ENCODE data around the gene CADM1. TPM values are rescaled to one million over a fixed set of nuclear protein-coding genes. Genes with fewer than 3 reads are reported as not detected.

The CADM1 gene
- total RNA-seq, 1 donor from 2014 or later = 27.2 TPM

DNA sequence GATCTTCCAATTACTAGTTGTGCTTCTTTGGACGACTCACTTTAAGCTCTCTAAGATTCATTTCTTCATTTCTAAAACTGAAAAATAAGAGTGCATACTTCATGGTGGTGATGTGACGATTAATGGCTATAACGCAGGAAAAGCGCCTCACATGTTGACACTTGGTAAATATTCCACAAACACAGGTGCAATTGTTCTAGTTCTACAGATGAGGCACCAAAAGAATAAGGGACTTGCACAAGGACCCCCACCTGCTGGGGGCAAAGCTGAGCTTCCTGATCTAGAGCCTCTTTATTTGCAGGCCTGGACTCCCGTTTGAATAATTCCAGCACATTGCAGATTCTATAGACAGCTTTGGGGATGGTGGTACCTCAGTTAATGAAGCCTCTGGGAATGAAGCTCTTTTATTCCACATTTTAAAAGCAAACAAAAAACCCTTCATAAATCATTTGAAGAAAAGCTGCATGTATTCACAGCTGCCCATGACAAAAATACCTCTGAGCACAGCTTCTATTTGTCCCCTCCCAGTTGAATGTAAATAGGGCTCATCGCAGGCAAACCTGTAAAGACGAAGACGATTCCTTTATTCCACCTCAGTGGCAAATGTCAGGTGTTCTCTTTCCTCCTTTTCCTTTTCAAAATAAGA lies 14.9 kb upstream of the CADM1 start:
- ATAC-seq (no peak), DNase-seq (ENCODE audit: low spot score) (no peak)

DNA sequence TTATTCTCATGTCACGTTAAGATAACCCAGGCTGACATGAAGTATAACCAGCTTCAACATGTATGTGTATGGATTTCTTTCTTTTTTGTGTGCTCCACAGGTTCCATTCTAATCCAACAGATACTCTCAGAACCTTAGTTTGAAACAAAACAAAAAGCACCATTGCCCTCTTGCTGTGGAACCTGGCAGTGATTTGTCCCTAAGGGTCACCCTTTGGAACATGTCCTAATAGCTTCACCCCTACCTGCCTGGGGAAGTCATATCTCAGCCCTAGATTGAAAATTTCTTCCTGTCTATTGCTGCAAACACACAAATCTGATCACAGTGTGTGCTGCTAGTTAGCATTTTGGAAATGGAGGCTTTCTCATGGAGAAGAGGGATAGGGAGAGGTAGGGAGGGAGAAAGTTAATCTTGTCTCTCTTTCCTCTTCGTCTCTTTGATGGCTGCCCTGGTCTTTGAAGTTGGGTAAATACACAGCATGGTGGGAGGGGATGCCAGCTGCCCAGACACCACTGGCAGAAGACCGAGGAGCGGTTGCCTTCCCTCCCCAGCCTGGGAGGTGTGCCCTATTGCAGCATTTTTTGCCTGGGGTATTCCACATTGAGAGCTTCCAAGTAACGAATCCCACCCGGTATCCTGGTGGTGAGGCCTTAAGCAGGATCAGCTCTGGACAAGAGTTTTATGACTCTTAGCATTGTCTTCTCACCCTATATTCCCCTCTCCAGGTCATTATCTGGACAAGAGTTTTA lies 11.6 kb upstream of the CADM1 start:
- no peak for DNase-seq (ENCODE audit: low spot score)
- peak; percentile 72 for ATAC-seq

DNA sequence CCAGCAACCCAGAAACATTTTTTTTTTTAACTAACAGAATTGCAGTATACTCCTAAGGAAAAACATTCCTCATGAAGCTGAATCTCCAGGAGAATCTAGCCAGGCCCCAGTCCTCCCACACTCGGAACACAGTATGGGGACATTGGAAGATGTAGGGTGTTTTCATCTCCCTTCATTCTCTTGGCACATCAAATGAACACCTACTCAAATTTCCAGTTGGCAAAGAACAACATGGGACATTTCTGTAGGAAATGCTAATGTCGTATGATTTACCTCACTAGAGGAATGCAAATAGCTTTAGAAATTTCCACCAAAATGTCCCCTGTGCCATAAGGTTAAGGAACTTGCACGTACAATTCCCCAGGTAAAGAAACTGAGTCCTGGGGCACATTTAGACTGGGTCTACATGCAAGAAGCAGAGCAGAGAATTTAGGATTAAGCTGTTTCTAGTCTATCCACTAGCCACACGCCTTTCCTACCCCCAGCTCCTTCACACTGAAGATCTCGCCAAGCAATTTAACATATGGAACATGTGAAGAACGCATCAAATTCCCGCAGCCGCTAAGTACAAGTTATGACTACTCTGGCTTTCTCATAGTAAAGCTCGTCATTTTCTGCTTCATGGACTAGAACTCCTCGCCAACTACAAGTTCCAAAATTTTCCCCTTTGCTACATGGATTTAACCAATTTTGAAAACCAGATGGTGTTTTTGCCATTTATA lies 2.9 kb upstream of the CADM1 start:
- DNase-seq (ENCODE audit: low spot score) (no peak), ATAC-seq (no peak)

DNA sequence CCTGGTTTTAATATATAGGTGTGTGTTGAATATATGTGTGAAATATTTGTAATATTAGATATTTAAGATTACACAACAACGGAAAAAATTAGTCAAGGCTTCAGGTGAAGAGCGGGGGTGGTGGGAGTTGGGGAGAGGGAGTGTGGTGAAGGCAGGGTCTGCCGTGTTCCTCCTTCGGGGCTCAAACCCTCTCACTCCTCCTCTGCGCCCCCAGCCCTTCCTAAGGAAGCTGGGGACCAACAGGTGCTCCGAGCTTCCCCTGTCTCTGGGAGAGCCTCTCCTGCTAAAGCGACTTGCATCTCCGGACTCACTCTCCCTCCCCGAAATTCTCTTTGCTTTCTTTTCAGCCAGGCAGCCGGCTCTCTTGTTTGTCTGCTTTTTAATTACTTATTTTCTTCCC lies 960 bp upstream of the CADM1 start:
- no peak for DNase-seq (ENCODE audit: low spot score)
- no peak for ATAC-seq

DNA sequence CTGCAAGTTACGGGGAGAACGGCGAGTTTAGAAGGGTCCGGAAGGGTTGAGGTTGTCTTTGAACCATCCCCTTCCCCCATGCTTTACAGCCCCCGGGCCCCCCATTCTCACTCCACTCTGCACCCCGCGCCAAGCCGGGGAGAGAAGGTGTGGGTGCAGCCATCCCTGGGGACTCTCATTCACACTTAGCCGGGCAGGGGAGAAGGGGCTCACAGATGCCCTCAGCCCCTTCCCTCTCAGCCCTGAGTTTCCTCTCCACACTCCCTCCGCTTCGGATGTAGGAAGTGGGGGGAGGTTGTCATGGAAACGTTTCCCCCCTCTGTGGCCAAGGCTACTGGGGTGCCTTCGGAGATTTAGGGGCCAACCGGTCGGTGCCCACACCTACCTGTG lies 334 bp downstream of the CADM1 start:
- DNase-seq (ENCODE audit: low spot score) (no peak), ATAC-seq (peak; percentile 12)

DNA sequence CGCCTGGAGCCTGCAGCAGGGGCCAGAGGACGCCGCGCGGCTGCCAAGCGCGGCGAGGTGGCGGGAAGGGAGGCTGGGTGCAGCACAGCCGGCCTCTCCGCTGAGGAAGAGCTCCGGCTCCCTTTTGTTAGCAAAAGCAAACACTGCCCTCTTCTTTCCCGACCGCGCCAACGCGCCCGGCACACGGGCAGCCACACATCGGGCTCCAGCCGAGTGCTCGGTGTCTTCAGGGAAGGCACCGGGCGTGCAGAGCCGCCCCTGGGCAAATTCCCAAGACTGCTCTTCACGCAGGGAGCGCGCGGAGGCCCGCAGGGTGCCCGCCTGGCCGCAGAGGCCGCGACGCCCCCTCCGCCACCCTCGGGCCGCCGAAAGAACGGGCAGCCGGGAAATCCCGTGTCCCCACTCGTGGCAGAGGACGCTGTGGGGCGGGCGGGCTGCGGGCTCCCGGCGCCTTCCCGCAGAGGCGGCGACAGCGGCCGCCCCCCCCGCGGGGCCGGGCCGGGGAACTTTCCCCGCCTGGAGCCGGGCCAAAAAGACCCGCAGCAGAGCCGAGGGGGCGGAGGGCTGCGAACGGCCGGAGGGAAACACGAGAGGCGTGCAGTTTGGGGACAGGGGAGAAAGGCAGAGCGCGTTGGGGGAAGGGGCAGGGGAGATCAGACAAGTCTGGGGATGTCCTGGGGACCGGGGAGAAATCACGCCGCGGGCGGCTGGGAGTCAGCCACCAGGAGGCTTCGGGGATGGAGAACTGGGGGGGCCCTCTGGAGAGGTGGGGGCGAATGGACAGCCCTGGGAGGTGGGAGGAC lies 931 bp downstream of the CADM1 start:
- peak; percentile 73 for ATAC-seq
- DNase-seq (ENCODE audit: low spot score) = peak; percentile 90

DNA sequence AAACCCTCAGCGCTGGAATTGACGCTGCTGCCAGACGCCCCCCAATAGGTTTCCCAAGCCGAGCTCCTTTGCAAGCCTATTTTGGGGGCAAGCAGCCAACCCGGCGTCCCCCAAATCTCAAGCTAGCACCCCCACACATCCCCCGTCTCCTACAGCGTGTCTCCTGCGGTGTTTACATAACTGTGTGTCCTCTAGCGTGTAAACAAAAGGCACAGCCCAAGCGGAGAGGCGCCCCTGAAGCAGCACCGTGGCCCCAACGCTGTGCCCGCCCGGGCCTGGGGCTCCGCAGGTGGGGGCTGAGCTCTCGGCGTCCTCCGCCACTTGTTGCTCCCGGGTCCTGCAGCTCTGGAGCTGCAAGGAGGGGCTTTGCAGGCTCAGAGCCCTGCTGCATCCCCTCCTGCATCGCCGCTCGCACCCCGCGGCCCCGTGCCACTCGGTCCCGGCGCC lies 1.6 kb downstream of the CADM1 start:
- ATAC-seq = peak; percentile 0

DNA sequence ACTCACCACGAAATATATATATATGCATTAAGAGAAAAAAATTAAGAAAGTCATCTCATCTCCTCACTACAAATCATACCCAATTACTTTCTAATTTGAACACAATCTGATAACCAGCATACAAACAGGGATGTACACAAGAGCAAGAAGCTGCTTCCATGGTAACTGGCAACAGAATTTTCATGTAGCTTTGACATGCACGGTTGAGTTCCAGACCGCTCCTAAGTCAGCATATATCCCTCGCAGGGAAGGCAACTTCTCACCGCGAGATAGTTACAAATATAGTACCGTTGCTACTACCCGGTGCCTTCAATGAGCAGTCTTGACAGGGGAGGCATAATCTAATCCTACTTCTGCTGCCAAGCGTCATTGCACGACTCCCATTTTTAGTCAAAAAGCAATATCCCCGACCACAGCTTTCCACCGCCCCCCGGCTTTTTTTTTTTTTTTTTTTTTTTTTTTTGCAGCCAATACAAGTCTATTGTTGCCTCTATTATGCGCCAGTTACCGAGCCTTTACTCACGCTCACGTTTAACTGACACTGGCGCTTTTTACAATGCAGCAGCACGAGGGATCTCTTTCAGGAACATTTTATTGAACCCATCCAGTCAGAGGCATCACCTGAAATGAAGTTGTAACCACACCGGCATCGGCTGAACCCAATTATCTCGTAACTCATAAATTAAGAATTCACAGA lies 2.2 kb downstream of the CADM1 start:
- no peak for ATAC-seq

More for the DNA sequence above, 1.6 kb downstream of the CADM1 start:
- no peak for DNase-seq (ENCODE audit: low spot score)

DNA sequence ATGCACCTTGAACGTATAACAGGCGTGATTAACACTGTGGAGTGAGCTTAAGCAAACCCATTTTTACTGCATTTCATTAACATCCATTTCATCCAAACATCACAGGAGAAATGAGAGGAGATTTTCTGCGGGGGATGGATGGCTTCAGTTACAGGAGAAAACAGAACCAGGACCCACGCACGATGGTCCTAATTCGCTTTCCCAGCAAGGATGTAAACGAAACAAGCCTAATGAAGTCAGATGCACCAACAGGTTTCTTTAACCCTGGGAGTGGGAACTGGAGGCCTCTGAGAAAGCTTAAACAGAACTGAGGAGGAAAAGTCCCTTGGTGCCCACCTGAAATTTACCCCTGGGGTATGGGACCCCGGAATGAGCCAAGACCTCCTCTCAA lies 2.7 kb downstream of the CADM1 start:
- DNase-seq (ENCODE audit: low spot score) = no peak

More for the DNA sequence above, 2.2 kb downstream of the CADM1 start:
- DNase-seq (ENCODE audit: low spot score) = no peak

DNA sequence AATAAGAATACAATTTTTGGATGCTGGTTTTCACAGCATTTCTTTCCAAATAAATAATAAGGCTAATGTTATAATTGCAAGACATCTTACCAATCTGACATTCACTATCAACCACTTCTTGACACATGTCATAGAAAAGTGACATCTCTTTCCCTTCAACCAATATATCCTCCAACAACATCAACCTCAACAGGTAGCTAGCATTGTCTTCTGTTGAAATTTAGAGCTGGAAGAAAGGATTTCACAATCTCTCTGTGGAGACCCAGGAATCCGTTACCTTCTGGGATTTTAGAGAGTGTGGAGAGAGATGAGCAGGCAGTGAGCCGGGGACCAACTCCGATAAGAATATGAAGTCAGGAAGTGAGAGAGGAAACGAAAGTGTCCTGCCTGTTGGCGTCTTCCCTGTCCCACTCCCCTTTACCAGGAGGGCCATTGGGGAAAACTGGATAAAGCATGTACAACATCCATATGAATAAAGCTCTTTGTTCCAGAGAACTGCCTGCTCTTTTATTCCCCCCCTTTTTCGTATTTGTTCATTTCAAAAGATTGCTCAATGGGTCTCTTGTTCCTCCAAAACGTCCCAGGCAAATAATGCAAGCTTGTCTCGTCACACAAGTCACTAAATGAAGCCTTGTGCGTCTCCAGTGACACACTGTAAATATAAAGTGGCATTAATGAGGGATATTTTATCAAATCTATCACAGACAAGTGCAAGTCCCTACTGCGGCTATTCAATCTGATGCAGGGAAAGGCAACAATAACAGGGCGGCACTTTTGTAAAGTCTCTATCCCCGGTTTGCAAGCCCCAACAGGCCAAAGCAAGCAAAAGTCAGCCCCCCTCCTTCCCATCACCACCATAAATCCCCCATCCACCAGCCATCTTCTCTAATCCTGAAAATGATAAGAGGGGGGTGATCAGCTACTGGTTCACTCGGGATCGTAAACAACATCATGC lies 3.4 kb downstream of the CADM1 start:
- DNase-seq (ENCODE audit: low spot score) = no peak
- no peak for ATAC-seq

More for the DNA sequence above, 2.7 kb downstream of the CADM1 start:
- no peak for ATAC-seq

DNA sequence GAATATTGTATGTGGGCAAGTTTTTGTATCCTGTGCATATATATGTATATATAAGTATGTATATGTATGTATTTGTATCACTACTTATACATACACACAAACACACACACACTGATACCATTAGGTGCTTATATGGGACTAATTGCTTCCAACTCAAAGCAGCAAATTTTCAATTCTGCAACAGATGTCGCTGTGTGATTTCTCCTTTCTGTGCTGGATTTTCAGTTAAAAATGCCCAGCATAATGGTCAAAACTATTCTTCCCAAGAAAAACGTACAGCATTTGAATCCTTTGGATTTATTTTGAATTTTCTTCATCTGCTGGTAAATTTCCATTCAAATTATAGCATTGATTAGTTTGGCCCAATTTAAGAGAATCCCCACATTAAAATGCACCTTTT lies 4.3 kb downstream of the CADM1 start:
- DNase-seq (ENCODE audit: low spot score) (no peak), ATAC-seq (no peak)

DNA sequence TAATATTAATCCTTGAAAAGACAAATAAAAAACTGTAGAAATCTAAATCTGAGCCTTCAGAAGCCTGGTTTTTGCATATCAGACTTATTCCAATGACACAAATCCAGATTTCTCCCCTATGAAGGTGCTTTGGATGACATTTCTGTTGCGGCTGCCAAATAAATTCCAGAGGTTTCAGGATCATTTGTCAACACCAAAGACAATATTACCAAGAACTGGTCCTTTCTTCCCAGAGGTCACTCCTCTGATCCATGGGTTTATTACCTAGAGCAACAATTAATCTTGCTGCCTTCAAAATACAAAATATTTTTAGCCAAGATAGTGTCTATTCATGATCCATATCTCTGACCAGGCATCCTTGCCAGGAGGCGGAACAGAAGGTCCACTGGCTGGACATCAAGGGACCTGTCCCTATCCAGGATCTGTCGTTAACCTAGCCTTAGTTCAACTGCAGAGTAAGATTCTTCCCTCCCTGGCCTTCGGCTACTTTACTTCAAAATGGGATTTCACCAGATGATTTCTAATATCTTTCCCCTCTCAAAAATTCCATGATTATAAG lies 4.9 kb downstream of the CADM1 start:
- ATAC-seq (no peak), DNase-seq (ENCODE audit: low spot score) (peak; percentile 55)

DNA sequence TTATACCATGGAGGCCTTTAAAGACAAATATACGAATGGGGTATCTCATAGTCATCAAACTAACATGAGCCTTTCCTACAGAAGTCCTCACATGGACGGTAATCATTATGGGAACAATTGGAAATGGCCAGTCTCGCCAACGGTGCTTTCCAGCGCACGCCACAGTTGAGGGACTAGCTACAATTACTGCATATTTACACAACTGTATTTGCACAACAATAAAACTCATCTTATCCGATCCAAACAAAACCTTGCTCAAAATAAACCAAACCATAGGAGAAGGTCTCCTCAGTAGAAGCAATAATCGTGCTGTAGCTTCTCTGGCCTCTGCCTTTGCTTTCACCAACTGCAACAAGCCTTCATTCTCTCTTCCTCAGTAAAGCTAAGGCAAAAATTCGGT lies 5.9 kb downstream of the CADM1 start:
- DNase-seq (ENCODE audit: low spot score) = no peak
- no peak for ATAC-seq

DNA sequence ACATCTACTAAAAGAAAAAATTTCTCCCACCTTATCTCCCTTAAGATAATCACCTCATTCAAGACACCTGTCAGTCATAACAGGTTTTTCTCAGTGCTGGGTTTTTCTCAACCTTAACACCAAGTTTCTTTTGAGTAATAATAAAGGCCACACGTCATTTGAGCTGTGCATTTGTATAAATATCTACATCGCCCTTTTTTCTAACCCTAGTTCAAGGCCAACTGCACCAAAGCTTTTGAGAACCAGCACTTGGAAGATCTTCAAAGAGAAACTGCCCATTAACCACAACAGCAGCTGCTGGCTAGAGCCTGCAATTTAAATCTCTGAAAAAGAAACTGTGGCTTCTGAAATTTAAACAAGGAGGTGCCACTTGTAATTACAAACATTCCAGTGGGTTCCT lies 6.9 kb downstream of the CADM1 start:
- ATAC-seq (no peak), DNase-seq (ENCODE audit: low spot score) (no peak)

DNA sequence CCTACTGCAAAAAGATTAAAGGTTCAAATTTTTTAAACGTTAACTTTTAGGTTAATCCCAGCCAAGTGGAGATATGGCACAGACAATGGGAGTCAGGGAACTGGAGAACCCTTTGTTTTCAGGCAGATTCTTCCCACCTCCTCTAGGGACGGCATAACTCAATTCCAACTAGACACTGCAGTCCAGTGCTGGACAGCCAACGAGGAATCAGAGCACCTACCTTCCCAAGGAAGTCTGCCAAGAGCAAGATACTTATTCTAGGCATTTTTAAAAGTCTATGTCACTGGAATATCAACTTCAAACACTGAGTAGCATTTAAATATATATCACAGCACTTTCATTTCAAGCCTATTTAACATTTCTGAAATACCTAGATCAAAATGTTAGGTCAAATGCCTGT lies 7.3 kb downstream of the CADM1 start:
- DNase-seq (ENCODE audit: low spot score) (no peak), ATAC-seq (peak; percentile 7)

DNA sequence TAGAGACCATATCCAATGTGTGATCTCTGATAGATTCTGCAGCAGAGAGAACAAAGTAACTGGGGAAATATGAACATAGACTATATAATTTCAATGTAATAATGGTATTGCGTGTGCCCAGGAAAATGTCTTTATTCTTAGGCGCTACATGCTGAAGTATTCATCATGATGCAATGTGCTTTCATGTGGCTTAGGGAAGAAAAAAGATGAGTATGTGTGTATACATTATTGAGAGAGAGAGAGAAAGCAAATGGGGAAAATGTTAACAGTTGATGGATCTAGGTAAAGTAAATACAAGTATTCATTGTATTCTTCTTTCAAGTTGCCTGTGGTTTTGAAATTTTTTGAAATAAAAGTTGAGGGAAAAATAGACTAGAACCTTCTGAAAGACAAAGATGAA lies 10.3 kb downstream of the CADM1 start:
- no peak for ATAC-seq

DNA sequence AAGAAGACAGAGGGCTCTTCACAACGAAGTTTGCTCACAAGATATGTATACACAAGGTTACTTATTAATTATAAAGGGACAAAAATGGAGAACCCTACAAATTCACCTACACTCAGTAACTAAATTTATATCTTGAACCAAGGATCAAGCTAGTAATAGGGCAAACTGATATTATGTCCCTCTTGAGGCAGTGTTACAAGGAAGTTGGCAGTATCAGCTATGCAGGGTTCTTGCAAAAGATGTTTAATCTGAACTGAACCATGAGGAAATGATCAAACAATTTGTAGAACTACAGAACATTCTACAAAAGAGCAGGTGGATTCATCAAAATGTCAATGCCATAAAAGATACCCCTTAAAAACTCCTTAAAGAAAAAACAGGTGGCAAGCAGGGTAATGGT lies 10.7 kb downstream of the CADM1 start:
- ATAC-seq (peak; percentile 85), DNase-seq (ENCODE audit: low spot score) (no peak)

More for the DNA sequence above, 10.3 kb downstream of the CADM1 start:
- no peak for DNase-seq (ENCODE audit: low spot score)

DNA sequence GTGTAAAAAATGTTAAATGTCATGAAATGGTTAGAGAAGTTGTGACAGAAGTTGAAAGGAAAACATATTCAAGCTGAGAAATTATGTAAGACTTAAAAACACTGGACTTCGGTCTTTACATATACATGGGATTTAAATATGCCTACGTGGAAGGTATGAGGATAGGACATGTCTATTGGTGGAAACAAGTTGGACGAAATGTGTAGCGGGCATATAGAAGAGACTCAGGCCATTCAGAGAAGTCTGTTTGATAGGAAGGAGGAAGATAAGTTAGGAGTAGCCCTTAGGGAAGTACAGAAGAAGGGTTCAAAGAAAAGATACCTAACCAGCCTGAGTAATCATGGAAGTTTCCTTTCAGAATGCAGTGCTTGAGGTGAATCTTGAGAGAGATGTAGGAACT lies 14.7 kb downstream of the CADM1 start:
- DNase-seq (ENCODE audit: low spot score) (no peak), ATAC-seq (no peak)

DNA sequence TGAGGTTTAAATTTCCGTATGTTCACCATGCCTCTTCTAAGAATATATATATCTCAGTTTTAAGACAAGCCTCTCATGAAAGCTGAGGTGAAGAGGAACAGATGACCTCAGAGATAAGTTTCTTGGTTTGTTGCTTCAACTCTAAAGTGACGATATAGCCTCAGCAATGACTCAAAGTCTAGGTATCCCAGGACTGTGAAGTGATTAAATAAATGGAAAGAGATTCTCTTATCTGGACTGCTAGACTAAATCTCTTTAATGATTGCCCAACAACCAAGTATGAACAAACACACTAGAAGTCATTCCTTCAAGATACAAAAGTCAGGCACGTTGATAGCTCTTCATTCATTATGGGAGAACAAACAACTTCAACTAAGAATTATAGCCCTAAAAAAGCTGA lies 15.3 kb downstream of the CADM1 start:
- ATAC-seq (peak; percentile 20), DNase-seq (ENCODE audit: low spot score) (no peak)

All from left lobe of liver (tissue), 2 donors.